HG03571 (cell line): ENCODE data around the gene NRAS.
A peak's percentile ranks its signal among the peaks of the same experiment; 100 is the strongest.

Experiments used
- ATAC-seq: cut with Tn5 transposase; IDR thresholded peaks from one replicate; pipeline ENCODE4 v1.9.1; 2021; ENCODE audit not compliant: unreplicated experiment

Gene NRAS

DNA sequence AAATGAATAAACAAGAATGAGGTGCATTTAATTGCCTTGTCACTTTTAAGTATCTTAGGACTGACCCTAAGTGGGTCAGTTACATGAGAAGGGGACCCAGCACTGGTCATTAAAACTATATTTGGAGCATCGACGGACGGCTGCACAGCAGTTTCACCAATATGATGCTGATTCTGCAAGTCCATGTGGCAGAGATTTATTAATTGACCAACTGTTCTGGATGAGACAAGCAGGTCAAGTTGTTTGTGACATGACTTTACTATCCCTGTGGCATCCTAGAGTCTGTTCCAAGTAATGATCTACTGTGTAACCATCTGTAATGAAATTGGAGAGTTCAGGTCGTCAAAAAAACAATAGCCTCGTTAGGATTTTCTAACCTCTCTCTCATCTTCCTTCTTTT lies 30.7 kb downstream of the NRAS start:
- no peak for ATAC-seq

- no peak for ATAC-seq
Observed at GRCh38 chr1:114677691-114678090, 38.9 kb downstream of the NRAS start.

GRCh38 chr1:114676115-114676514 lies 40.5 kb downstream of the NRAS start:
- no peak for ATAC-seq

DNA sequence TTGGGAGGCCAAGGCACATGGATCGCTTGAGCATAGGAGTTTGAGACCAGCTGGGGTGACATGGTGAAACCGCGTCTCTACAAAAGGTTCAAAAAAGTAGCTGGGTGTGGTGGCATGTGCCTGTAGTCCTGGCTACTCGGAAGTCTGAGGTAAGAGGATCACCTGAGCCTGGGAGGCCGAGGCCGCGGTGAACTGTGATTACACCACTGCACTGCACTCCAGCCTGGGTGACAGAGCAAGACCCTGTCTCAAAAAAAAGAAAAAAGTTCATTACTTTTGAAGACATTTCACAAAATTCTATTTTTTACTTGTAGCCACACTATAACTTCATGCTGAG lies 44.7 kb downstream of the NRAS start:
- no peak for ATAC-seq

GRCh38 chr1:114671011-114671938 lies 45.3 kb downstream of the NRAS start:
- ATAC-seq = no peak

- peak; percentile 99 for ATAC-seq
Observed at GRCh38 chr1:114670083-114671010, 46.2 kb downstream of the NRAS start.

- ATAC-seq = peak; percentile 61
Observed at GRCh38 chr1:114669562-114670082, 46.9 kb downstream of the NRAS start, which contains the start of gene DENND2C. Gene DENND2C (minus strand): TSS chr1:114670049. CDS start chr1:114625984, 44,065 bp downstream.

GRCh38 chr1:114668784-114669561 lies 47.6 kb downstream of the NRAS start:
- ATAC-seq = no peak

- no peak for ATAC-seq
Observed at GRCh38 chr1:114668373-114668772, 48.2 kb downstream of the NRAS start.

GRCh38 chr1:114666954-114667353 lies 49.6 kb downstream of the NRAS start:
- no peak for ATAC-seq

DNA sequence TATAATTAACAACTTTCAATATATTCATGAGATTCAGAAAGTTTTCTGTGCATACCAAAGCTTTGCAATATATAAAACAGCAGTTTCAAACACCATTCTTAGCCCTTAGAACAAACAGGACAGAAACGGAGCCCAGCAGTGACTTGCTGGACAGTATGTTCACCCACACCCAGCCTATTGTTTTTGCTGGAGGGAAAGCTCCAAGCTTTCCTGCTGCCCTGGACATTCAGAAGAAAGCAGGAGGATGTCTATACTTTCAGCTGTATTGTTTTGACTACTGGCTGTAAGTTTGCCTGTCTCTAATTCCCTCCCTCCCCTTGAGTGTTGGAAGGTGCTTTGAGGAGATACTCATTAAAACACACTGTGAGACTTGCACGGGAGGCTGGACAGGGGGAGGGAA lies 56.3 kb downstream of the NRAS start:
- no peak for ATAC-seq
